ENCODE results near the gene HIPK2.

- no peak for TF ChIP-seq ARNTL (CRISPR knock-in tag; IDR thresholded peaks at IDR 0.05; ENCODE audit: borderline replicate concordance, low read depth)
- TF ChIP-seq TCF4 (CRISPR knock-in tag; IDR thresholded peaks at IDR 0.05; ENCODE audit: borderline replicate concordance): no peak
- no peak for TF ChIP-seq ZC3H10 (CRISPR knock-in tag; IDR thresholded peaks at IDR 0.05)
- no peak for TF ChIP-seq RARB (CRISPR knock-in tag; IDR thresholded peaks at IDR 0.05)
- TF ChIP-seq ZFP30 (CRISPR knock-in tag; IDR thresholded peaks at IDR 0.05): no peak
- TF ChIP-seq ZFP3 (CRISPR knock-in tag; IDR thresholded peaks at IDR 0.05): no peak
- no peak for TF ChIP-seq SNAI2 (CRISPR knock-in tag; IDR thresholded peaks at IDR 0.05)
- TF ChIP-seq PATZ1 (CRISPR knock-in tag; IDR thresholded peaks at IDR 0.05; ENCODE audit: borderline replicate concordance): no peak
- TF ChIP-seq CREB5 (CRISPR knock-in tag; IDR thresholded peaks at IDR 0.05; ENCODE audit: low read depth): no peak
- no peak for TF ChIP-seq TSHZ2 (CRISPR knock-in tag; IDR thresholded peaks at IDR 0.05)
- no peak for TF ChIP-seq GLIS3 (CRISPR knock-in tag; IDR thresholded peaks at IDR 0.05)
- no peak for TF ChIP-seq BACH2 (CRISPR knock-in tag; IDR thresholded peaks at IDR 0.05; ENCODE audit: borderline replicate concordance)
Observed at GRCh38 chr7:139676390-139676789, 101.4 kb downstream of the HIPK2 start.
